SK-N-SH (cell line): ENCODE results near the gene AIF1L. TPM values are rescaled to one million over a fixed set of nuclear protein-coding genes. Genes with fewer than 3 reads are reported as not detected.

Source experiments
- CTCF ChIA-PET: fragments of 300-600, 350-600 bp; formaldehyde crosslinking; extraction: SDS; loops from one replicate; lab custom pipeline; 2021; lab: Yijun Ruan, JAX
- POLR2A ChIA-PET: fragments of 350-600 bp; sonication (Branson Sonifier 250); formaldehyde crosslinking; extraction: SDS; loops from one replicate; lab custom pipeline; 2020; ENCODE audit warnings: antibody characterized with exemption, inconsistent platforms; lab: Yijun Ruan, JAX
- DNase-seq: peaks from one replicate; pipeline ENCODE4 v3.0.0; 2012
- H2AFZ ChIP-seq: fragments of 200-600 bp; sonication (generic); 2 replicates; pipeline ENCODE4 v1.8.1; 2016; ENCODE audit warnings: antibody characterized with exemption, mild to moderate bottlenecking, low read depth
- H3F3A ChIP-seq: fragments of 200-600 bp; sonication (generic); replicated peaks from 2 replicates; pipeline ENCODE3; 2016; ENCODE audit warnings: antibody characterized with exemption, mild to moderate bottlenecking; ENCODE audit not compliant: insufficient read depth
- H3K27ac ChIP-seq, 2 experiments: fragments of 200-500 bp in 1 of 2; fragments of 200-600 bp in 1 of 2; sonication (Bioruptor generic) in 1 of 2; sonication (generic), shearing (Covaris generic) in 1 of 2; 2 replicates each; pipeline versions ENCODE4 v1.5.1 to v1.6.1; 2014 to 2016; ENCODE audit warnings: low read depth in 2 of 2, inconsistent platforms in 1 of 2, low read length in 1 of 2, mild to moderate bottlenecking in 1 of 2, mixed read lengths in 1 of 2
- H3K27me3 ChIP-seq: fragments of 200-600 bp; sonication (generic), shearing (Covaris generic); 2 replicates; pipeline ENCODE4 v1.6.1; 2016; ENCODE audit warnings: mixed run types; ENCODE audit not compliant: insufficient read depth
- H3K36me3 ChIP-seq, 2 experiments: fragments of 200-500 bp in 1 of 2; fragments of 200-600 bp in 1 of 2; sonication (Bioruptor generic) in 1 of 2; sonication (generic) in 1 of 2; replicated peaks in 1 of 2; 2 replicates each; pipeline versions ENCODE3 to v1.5.1; 2014 to 2016; ENCODE audit warnings: low read length in 1 of 2, mild to moderate bottlenecking in 1 of 2; ENCODE audit not compliant: insufficient read depth in 2 of 2, control insufficient read depth in 1 of 2
- H3K4me1 ChIP-seq, 2 experiments: fragments of 200-500 bp in 1 of 2; fragments of 200-600 bp in 1 of 2; sonication (Bioruptor generic) in 1 of 2; sonication (generic), shearing (Covaris generic) in 1 of 2; 2 replicates each; pipeline versions ENCODE4 v1.5.1 to v1.6.1; 2014 to 2016; ENCODE audit warnings: low read depth in 1 of 2, low read length in 1 of 2, mixed run types in 1 of 2; ENCODE audit not compliant: insufficient read depth in 2 of 2, control insufficient read depth in 1 of 2
- H3K4me2 ChIP-seq: fragments of 200-600 bp; sonication (generic), shearing (Covaris generic); 2 replicates; pipeline ENCODE4 v1.6.1; 2017; ENCODE audit warnings: mixed run types
- H3K4me3 ChIP-seq, 2 experiments: fragments of 200-500 bp in 1 of 2; fragments of 200-600 bp in 1 of 2; sonication (Bioruptor generic) in 1 of 2; sonication (generic), shearing (Covaris generic) in 1 of 2; 2 replicates each; pipeline versions ENCODE4 v1.5.1 to v1.8.1; 2014 to 2016; ENCODE audit warnings: low read depth in 2 of 2, inconsistent platforms in 1 of 2, low read length in 1 of 2, mild to moderate bottlenecking in 1 of 2, mixed read lengths in 1 of 2, moderate library complexity in 1 of 2
- H3K79me2 ChIP-seq: fragments of 200-600 bp; sonication (generic); 2 replicates; pipeline ENCODE4 v1.8.1; 2017; ENCODE audit warnings: mild to moderate bottlenecking; ENCODE audit not compliant: insufficient read depth
- H3K9ac ChIP-seq: fragments of 200-600 bp; sonication (generic); 2 replicates; pipeline ENCODE4 v1.6.1; 2017; ENCODE audit warnings: mixed run types
- H3K9me2 ChIP-seq: fragments of 200-600 bp; sonication (generic); 2 replicates; pipeline ENCODE4 v1.6.1; 2017; ENCODE audit warnings: mixed run types
- H3K9me3 ChIP-seq: fragments of 200-600 bp; sonication (generic); 2 replicates; pipeline ENCODE4 v1.6.1; 2017; ENCODE audit warnings: mixed run types, mild to moderate bottlenecking, moderate library complexity
- H4K20me1 ChIP-seq: fragments of 200-600 bp; sonication (generic); 2 replicates; pipeline ENCODE4 v1.6.1; 2017; ENCODE audit warnings: mild to moderate bottlenecking, mixed run types; ENCODE audit not compliant: insufficient read depth
- EP300 ChIP-seq, 2 experiments: IDR thresholded peaks; 2 replicates each; pipeline versions ENCODE4 v1.4.0 to v1.6.1; 2012; ENCODE audit warnings: borderline replicate concordance in 1 of 2, low read depth in 1 of 2, low read length in 1 of 2
- FOSL2 ChIP-seq: IDR thresholded peaks from 2 replicates; pipeline ENCODE4 v1.4.0; 2012; ENCODE audit warnings: low read depth, mild to moderate bottlenecking, moderate library complexity, borderline replicate concordance
- GABPA ChIP-seq: IDR thresholded peaks from 2 replicates; pipeline ENCODE4 v1.4.0; 2012; ENCODE audit warnings: low read depth, mild to moderate bottlenecking
- GATA2 ChIP-seq: sonication (generic); formaldehyde crosslinking; IDR thresholded peaks from 2 replicates; pipeline ENCODE4 v1.5.0; 2020; ENCODE audit warnings: mild to moderate bottlenecking, missing genetic modification reagents
- IRF3 ChIP-seq: fragments of 150-350 bp; IDR thresholded peaks from 2 replicates; pipeline ENCODE4 v1.6.1; 2016; ENCODE audit warnings: mild to moderate bottlenecking, low read depth, low read length
- MAX ChIP-seq: IDR thresholded peaks from 2 replicates; pipeline ENCODE4 v1.4.0; 2012; ENCODE audit warnings: low read depth
- PBX3 ChIP-seq: IDR thresholded peaks from 2 replicates; pipeline ENCODE4; 2012
- RAD21 ChIP-seq: IDR thresholded peaks from 2 replicates; pipeline ENCODE4 v1.6.1; 2012; ENCODE audit warnings: mild to moderate bottlenecking, low read length
- RCOR1 ChIP-seq: fragments of 150-350 bp; IDR thresholded peaks from 2 replicates; pipeline ENCODE4 v1.6.1; 2017; ENCODE audit warnings: antibody characterized with exemption, low read length
- REST ChIP-seq: IDR thresholded peaks from 2 replicates; pipeline ENCODE4 v1.6.1; 2012; ENCODE audit warnings: mild to moderate bottlenecking, low read depth, low read length, moderate library complexity
- RXRA ChIP-seq: IDR thresholded peaks from 2 replicates; pipeline ENCODE4 v1.4.0; 2012; ENCODE audit warnings: low read depth, mild to moderate bottlenecking, borderline replicate concordance
- SIN3A ChIP-seq: IDR thresholded peaks from 2 replicates; pipeline ENCODE4 v1.6.1; 2012; ENCODE audit warnings: low read depth, mild to moderate bottlenecking, low read length, moderate library complexity, borderline replicate concordance
- SMC3 ChIP-seq: IDR thresholded peaks from 2 replicates; pipeline ENCODE4 v1.6.1; 2012; ENCODE audit warnings: low read depth, low read length, improper control_type of control experiment
- TAF1 ChIP-seq: IDR thresholded peaks from 2 replicates; pipeline ENCODE4 v1.6.1; 2012; ENCODE audit warnings: low read depth, mild to moderate bottlenecking, low read length, moderate library complexity, borderline replicate concordance
- TCF12 ChIP-seq: IDR thresholded peaks from 2 replicates; pipeline ENCODE4 v1.4.0; 2012
- USF1 ChIP-seq: IDR thresholded peaks from 2 replicates; pipeline ENCODE4 v1.4.0; 2012; ENCODE audit warnings: low read depth, borderline replicate concordance
- WGBS: methylation state at CpG from one replicate; pipeline ENCODE4 v1.1.6; 2017; ENCODE audit warnings: low lambda C conversion rate; 5-methylcytosine and 5-hydroxymethylcytosine counted together
- polyA plus RNA-seq, 3 experiments: library from polyadenylated mRNA; depleted of rRNA; stranded (reverse); fragments of >200 nt; gene quantifications; 2 replicates each; pipeline ENCODE4 v1.2.3, GENCODE V29; 2012

Gene AIF1L
- polyA plus RNA-seq, 1 of the 3 experiments (the other 2 are of a cell fraction) = 0.26 TPM

GRCh38 chr9:131068076-131068816 lies 28.1 kb upstream of the AIF1L start:
- DNase-seq = no peak
- no peaks in the 10 kb centered on the region for H3F3A ChIP-seq
- H3K79me2 ChIP-seq = no peaks in the 10 kb centered on the region
- peaks cover 5% of the 10 kb centered on the region; the same call in 1 of the 2 replicates for H3K27me3 ChIP-seq
- POLR2A ChIA-PET = no interaction called here
- H3K9me2 ChIP-seq = no peaks in the 10 kb centered on the region
- CTCF ChIA-PET = interaction anchor here (1.0 to 1.4 kb wide), 3 partner anchors 11 to 268 kb away, joined by 3 read pairs; no protein-coding TSS in a partner anchor
- no peaks in the 10 kb centered on the region for H3K36me3 ChIP-seq
- no peak overlapping the region for H3K27ac ChIP-seq
- H3K9me3 ChIP-seq = no peaks in the 10 kb centered on the region
- TF ChIP-seq IRF3 (no peak), EP300 (IDR thresholded peaks at IDR 0.05; ENCODE audit: borderline replicate concordance in 1 of 2, low read depth in 1 of 2, low read length in 1 of 2) (no peak), RCOR1 (no peak), SMC3 (no peak), PBX3 (no peak), GATA2 (no peak), RXRA (no peak), USF1 (no peak), REST (no peak), TCF12 (no peak), MAX (no peak), TAF1 (no peak), SIN3A (no peak), GABPA (no peak), FOSL2 (no peak), RAD21 (no peak)
- no peak overlapping the region for H2AFZ ChIP-seq
- H3K4me1 ChIP-seq = peaks cover 0 to 2% of the 10 kb centered on the region in 2 experiments; a peak in 1 of 4 replicates
- no peak overlapping the region for H3K9ac ChIP-seq
- no peak overlapping the region for H3K4me2 ChIP-seq
- H4K20me1 ChIP-seq = no peaks in the 10 kb centered on the region
- WGBS = 34% methylated on average over 5 of the region's 14 CpGs
- H3K4me3 ChIP-seq = no peak overlapping the region
